ENCODE results near the gene GSTA5. TPM values are rescaled to one million over a fixed set of nuclear protein-coding genes. Genes with fewer than 3 reads are reported as not detected.

The GSTA5 gene
- total and polyA plus RNA-seq, 7 donors, result not detected

- no peaks in the 10 kb centered on the region for H3K27me3 ChIP-seq
- H3K27ac ChIP-seq, result peak overlapping the region in 2 of 4 donors; percentile 14 to 64
- H3K36me3 ChIP-seq, result no peaks in the 10 kb centered on the region
- 15 to 71% methylated on average over 4 of the region's 4 CpGs for WGBS, 2 donors
- no peaks in the 10 kb centered on the region for H3K9me3 ChIP-seq
- H3K4me3 ChIP-seq, result peak overlapping the region; percentile 29 to 57 (median 44)
- intact Hi-C loops (cut with DNase I), result loop anchor here (5.0 kb wide), 1 partner anchor 111 kb away; no protein-coding TSS in a partner anchor
- no peak for TF ChIP-seq POLR2AphosphoS5 (IDR thresholded peaks at IDR 0.05)
- TF ChIP-seq EP300 (IDR thresholded peaks at IDR 0.05), result no peak
- TF ChIP-seq POLR2A (IDR thresholded peaks at IDR 0.05), result no peak
- TF ChIP-seq CTCF (IDR thresholded peaks at IDR 0.05), result no peak
- H3K4me1 ChIP-seq, result peaks cover 0 to 8% (median 6%) of the 10 kb centered on the region in 4 donors
- DNase-seq, result no peak
Observed at GRCh38 chr6:52881662-52881995, 41.0 kb upstream of the GSTA5 start.

GRCh38 chr6:52877786-52878185 lies 37.2 kb upstream of the GSTA5 start:
- 75 to 90% methylated on average over 2 of the region's 2 CpGs for WGBS, 2 donors
- intact Hi-C loops (cut with DNase I), result no loop called here

GRCh38 chr6:52877168-52877567 lies 36.6 kb upstream of the GSTA5 start:
- DNase-seq, result no peak
- Histone ChIP-seq H3K27ac (no peak overlapping the region), H3K4me3 (no peak overlapping the region), H3K9me3 (no peaks in the 10 kb centered on the region), H3K27me3 (no peaks in the 10 kb centered on the region), H3K4me1 (peaks cover 0 to 8% (median 6%) of the 10 kb centered on the region in 4 donors), H3K36me3 (no peaks in the 10 kb centered on the region)
- 85 to 88% methylated on average over 3 of the region's 3 CpGs for WGBS, 2 donors
- intact Hi-C loops (cut with DNase I), result no loop called here
- no peak for TF ChIP-seq POLR2AphosphoS5 (IDR thresholded peaks at IDR 0.05)

More at GRCh38 chr6:52877786-52878185, 37.2 kb upstream of the GSTA5 start:
- DNase-seq, result no peak
- no peaks in the 10 kb centered on the region for H3K27me3 ChIP-seq
- H3K27ac ChIP-seq, result no peak overlapping the region
- no peaks in the 10 kb centered on the region for H3K36me3 ChIP-seq
- H3K4me1 ChIP-seq, result peaks cover 0 to 8% (median 6%) of the 10 kb centered on the region in 4 donors
- no peaks in the 10 kb centered on the region for H3K9me3 ChIP-seq
- no peak overlapping the region for H3K4me3 ChIP-seq
- TF ChIP-seq POLR2A (IDR thresholded peaks at IDR 0.05), result no peak
- no peak for TF ChIP-seq POLR2AphosphoS5 (IDR thresholded peaks at IDR 0.05)
- TF ChIP-seq EP300 (IDR thresholded peaks at IDR 0.05), result no peak
- no peak for TF ChIP-seq CTCF (IDR thresholded peaks at IDR 0.05)

GRCh38 chr6:52876056-52876787 lies 35.6 kb upstream of the GSTA5 start:
- no peak for TF ChIP-seq CTCF (IDR thresholded peaks at IDR 0.05)
- TF ChIP-seq EP300 (IDR thresholded peaks at IDR 0.05), result no peak
- TF ChIP-seq POLR2A (IDR thresholded peaks at IDR 0.05), result no peak
- TF ChIP-seq POLR2AphosphoS5 (IDR thresholded peaks at IDR 0.05), result no peak
- Histone ChIP-seq H3K36me3 (no peaks in the 10 kb centered on the region), H3K9me3 (no peaks in the 10 kb centered on the region), H3K27ac (no peak overlapping the region), H3K4me3 (no peak overlapping the region), H3K4me1 (peaks cover 0 to under 1% (median under 1%) of the 10 kb centered on the region in 4 donors), H3K27me3 (no peaks in the 10 kb centered on the region)
- intact Hi-C loops (cut with DNase I), result no loop called here
- 82 to 86% methylated on average over 7 of the region's 7 CpGs for WGBS, 2 donors
- DNase-seq, result no peak

GRCh38 chr6:52872031-52872430 lies 31.4 kb upstream of the GSTA5 start:
- H3K9me3 ChIP-seq, result no peaks in the 10 kb centered on the region
- H3K27me3 ChIP-seq, result no peaks in the 10 kb centered on the region
- no peak for DNase-seq
- TF ChIP-seq EP300 (IDR thresholded peaks at IDR 0.05) (no peak), CTCF (IDR thresholded peaks at IDR 0.05) (no peak), POLR2A (IDR thresholded peaks at IDR 0.05) (no peak), POLR2AphosphoS5 (IDR thresholded peaks at IDR 0.05) (no peak)
- H3K36me3 ChIP-seq, result no peaks in the 10 kb centered on the region
- H3K4me1 ChIP-seq, result no peaks in the 10 kb centered on the region
- no peak overlapping the region for H3K4me3 ChIP-seq
- H3K27ac ChIP-seq, result no peak overlapping the region
- 32 to 59% methylated on average over 4 of the region's 4 CpGs for WGBS, 2 donors
- intact Hi-C loops (cut with DNase I), result no loop called here

All from sigmoid colon (tissue), 7 donors.